ENCODE measurements around the gene RUFY1.
"Not testable (repeated sequence)": the region's sequence is repeated elsewhere in the genome, so short reads cannot be mapped to it uniquely, and the experiment has no call there.

RUFY1 gene

DNA sequence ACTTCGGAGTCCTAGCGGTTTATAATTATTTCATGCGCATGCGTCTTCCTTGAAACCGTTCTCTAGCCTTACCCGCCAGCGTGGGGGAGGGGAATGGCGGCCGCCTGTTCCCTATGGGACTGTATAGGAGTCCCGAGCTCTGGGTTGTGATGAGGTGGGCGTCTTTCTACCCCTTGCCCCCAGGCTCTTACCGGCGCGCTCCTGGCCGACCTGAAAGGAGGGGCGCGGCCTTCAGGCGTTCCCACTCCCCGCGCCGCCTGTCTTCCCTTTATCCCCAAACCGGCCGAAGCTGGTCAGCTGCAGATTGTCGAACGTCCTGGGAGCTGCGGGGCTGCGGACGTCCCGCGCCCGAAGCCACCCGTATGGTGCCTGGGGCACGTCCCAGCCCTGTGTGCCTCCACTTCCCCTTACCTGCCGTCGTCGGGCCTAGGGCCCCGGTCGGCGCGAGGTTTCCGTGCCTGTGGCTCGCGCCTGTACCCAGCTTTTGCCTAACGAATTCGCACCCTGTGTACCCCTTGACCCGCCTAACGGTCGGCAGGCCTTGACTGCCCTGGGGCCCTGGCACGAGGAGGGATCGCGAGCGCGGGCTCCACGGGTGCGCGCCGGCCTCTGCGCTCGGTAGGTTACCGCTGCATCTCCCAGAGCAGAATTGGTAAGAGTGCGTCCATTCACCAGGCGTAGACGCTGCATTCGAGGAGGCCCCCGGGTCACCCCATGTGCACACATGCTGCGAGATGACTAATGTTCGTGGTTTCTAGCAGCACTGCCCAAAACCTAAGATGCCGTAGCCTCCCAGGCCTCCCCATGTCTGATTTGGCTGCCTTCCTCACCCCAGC lies 73.8 kb downstream of the RUFY1 start:
- peak; percentile 84 for DNase-seq

DNA sequence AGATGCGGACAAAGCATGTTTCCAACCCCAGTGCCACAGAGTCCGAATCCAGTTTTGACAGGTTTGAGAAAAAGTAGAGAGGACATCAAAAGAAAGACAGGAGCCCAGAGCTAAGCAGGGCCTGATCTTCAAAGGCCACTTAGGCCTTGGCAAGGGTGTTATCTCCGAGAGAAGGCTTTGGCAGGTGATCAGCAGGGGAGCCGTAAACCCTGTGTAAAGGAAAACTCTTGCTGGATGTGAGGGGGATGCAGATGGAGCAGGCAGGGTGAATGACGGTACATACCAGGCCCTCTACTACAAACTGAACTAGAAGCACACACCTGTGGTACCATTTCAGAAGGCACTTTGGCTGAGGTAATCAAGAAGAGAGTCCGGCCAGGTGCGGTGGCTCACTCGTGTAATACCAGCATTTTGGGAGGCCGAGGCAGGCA lies 74.5 kb downstream of the RUFY1 start:
- DNase-seq, result no peak

DNA sequence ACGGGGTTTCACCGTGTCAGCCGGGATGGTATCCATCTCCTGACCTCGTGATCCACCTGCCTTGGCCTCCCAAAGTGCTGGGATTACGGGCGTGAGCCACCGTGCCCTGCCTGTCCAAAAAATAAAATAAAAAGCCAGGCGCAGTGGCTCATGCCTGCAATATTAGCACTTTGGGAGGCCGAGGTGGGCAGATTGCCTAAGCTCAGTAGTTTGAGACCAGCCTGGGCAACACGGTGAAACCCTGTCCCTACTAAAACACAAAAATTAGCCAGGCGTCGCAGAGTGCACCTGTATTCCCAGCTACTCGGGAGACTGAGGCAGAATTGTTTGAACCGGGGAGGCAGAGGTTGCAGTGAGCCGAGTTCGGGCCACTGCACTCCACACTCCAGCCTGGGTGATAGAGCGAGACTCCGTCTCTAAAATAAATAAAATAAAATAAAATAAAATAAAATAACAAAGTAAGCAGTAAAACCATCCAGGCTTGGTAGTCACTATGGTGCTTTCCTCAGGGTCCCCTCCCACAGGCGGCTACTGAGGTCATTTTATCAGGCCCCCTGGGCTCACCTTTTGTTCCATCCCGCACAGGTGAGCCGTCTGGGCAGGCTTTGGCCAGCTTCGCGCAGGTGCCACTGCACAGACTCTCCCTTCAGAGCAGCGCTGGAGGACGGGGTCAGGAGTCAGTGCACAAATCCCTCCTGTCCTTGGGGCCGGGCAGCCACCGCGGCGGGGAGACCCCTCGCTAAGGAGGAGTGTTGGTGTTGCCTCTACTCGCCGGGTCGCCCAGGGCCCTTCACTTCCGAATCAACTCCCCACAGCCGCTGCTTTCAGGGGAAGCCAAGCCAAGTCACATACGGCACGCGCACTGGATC lies 83.4 kb downstream of the RUFY1 start:
- DNase-seq, result not testable (repeated sequence)

- DNase-seq, result not testable (repeated sequence)
Measured at GRCh38 chr5:179634370-179635172, 84.2 kb downstream of the RUFY1 start.

DNA sequence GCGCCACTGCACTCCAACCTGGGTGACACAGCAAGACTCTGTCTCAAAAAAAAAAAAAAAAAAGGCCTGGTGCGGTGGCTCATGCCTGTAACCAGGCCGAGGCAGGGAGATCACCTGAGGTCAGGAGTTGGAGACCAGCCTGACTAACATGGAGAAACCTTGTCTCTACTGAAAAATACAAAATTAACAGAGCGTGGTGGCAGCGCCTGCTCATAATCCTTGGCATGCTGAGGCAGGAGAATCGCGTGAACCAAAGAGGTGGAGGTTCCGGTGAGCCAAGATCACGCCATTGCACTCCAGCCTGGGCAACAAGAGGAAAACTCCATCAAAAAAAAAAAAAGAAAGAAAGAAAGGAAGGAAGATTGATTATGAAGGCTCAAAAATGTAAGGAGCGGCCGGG lies 88.9 kb downstream of the RUFY1 start:
- DNase-seq, result not testable (repeated sequence)

DNA sequence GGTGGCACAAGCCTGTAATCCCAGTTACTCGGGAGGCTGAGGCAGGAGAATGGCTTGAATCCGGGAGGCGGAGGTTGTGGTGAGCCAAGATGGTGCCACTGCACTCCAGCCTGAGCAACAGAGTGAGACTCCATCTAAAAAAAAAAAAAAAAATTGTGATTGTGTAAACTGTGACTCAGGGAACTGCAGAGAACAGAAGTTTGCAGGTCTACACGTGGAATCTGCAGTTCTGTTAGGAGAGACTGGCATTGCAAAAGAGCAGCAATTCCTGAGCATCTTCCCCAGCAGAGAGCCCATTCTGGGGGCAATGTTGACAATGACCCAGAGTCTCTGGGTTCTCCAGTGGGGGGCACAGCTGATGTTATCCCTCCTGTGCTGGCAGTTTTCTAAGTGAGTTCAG lies 91.4 kb downstream of the RUFY1 start:
- not testable (repeated sequence) for DNase-seq

GRCh38 chr5:179642626-179643025 lies 92.3 kb downstream of the RUFY1 start:
- DNase-seq, result not testable (repeated sequence)

- not testable (repeated sequence) for DNase-seq
Measured at GRCh38 chr5:179643141-179643920, 93.0 kb downstream of the RUFY1 start.

GRCh38 chr5:179644766-179645165 lies 94.4 kb downstream of the RUFY1 start:
- DNase-seq, result not testable (repeated sequence)

DNA sequence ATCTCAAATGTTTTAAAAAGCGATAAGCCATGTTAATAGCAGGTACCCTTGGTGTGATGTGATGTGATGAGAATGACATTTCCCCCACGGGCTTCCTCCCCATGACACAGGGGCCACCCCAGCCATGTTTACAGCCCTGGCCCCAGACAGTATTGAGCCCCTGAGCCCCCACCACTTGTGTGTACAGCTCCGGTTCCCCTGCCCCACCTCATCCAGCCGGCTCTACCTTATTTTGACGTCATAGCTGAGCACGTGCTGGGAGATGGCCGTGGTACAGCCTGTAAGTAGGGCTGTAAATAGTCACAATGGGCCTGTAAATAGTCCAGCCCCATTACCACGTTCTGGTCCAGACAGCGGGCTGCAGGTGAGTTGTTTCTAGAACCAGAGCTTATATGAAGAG lies 98.1 kb downstream of the RUFY1 start:
- DNase-seq, result no peak

DNA sequence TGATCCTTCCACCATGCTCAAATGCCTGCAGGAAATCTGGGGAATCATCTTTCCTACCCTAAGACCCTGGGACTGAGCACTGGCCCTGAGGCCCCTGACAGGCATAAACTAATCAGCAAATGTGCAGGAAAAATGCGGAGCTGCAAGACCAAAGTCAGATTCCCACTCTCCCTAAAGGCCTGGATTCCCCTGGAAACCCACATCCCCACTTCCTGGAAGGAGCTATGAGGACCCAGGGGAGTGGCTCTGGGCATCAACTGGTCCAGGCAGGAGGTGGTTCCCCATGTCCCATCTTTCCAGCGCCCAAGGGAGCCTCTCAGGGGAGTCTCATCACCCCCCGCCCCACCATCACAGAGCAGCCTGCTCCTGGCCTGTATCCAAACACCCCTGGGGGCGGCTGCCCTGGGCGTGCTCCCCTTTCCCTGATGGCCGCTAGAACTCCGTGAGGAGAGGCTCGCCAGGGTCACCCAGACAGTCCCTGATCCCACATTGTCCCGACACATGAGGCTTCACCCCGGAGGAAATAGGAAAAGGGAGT lies 98.9 kb downstream of the RUFY1 start:
- not testable (repeated sequence) for DNase-seq

DNA sequence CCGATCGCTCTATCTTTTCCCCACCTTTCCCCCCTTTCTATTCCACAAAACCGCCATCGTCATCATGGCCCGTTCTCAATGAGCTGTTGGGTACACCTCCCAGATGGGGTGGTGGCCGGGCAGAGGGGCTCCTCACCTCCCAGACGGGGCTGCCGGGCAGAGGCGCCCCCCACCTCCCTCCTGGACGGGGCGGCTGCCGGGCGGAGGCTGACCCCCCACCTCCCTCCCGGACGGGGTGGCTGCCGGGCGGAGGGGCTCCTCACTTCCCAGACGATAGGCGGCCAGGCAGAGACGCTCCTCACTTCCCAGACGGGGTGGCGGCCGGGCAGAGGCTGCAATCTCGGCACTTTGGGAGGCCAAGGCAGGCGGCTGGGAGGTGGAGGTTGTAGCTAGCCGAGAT lies 99.9 kb downstream of the RUFY1 start:
- DNase-seq, result not testable (repeated sequence)

- DNase-seq, result not testable (repeated sequence)
Measured at GRCh38 chr5:179653135-179653534, 102.8 kb downstream of the RUFY1 start.

GRCh38 chr5:179657302-179658178 lies 107.2 kb downstream of the RUFY1 start:
- not testable (repeated sequence) for DNase-seq

DNA sequence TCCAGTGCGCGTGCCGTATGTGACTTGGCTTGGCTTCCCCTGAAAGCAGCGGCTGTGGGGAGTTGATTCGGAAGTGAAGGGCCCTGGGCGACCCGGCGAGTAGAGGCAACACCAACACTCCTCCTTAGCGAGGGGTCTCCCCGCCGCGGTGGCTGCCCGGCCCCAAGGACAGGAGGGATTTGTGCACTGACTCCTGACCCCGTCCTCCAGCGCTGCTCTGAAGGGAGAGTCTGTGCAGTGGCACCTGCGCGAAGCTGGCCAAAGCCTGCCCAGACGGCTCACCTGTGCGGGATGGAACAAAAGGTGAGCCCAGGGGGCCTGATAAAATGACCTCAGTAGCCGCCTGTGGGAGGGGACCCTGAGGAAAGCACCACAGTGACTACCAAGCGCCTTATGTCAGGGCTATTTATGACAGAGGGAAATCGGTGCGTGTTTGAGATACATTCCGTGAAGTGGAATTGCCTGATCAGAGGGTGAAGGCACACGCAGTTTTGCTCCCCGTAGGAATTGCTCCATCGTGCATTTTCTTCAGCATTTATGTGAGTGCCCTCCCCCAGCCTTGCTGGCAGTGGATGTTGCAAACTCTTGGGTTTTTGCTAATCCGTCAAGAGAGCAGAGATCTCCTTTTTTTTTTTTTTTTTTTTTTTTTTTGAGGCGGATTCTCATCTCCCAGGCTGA lies 108.0 kb downstream of the RUFY1 start:
- peak; percentile 23 for DNase-seq
